Endothelial cell of umbilical vein (primary cell): ENCODE measurements around the gene NUSAP1.
"Not testable (repeated sequence)": the region's sequence is repeated elsewhere in the genome, so short reads cannot be mapped to it uniquely, and the experiment has no call there.

Experiments used
- MYC ChIP-seq: IDR thresholded peaks from one replicate; pipeline ENCODE4 v1.6.1; 2011; ENCODE audit warnings: mild to moderate bottlenecking, low read depth, low read length
- POLR2A ChIP-seq: IDR thresholded peaks from 2 replicates; pipeline ENCODE4 v1.6.1; 2012; ENCODE audit warnings: low read depth, mild to moderate bottlenecking, control low read depth, low read length

GRCh38 chr15:41320805-41321330, 11.8 kb upstream of the NUSAP1 start:
- TF ChIP-seq MYC, POLR2A: not testable (repeated sequence)
